HCT116 (cell line): ENCODE data around the gene TPX2. TPM values are rescaled to one million over a fixed set of nuclear protein-coding genes. Genes with fewer than 3 reads are reported as not detected.

ENCODE experiments used
- ATAC-seq: fragments of 200-7000 bp; cut with Tn5 transposase; 2 replicates; pipeline ENCODE4 v1.9.1; 2020; ENCODE audit warnings: mild to moderate bottlenecking, moderate library complexity
- BruUV-seq: library from RNA; stranded (reverse); fragments of 400-500 nt; replicated peaks from 2 replicates; lab custom pipeline; 2021; lab: Mats Ljungman, UMichigan
- CTCF ChIA-PET: fragments of 300-600 bp; sonication (Branson Sonifier 250); formaldehyde crosslinking; loops from one replicate; lab custom pipeline; 2021; ENCODE audit warnings: antibody characterized with exemption; lab: Charles Lee
- POLR2A ChIA-PET: fragments of 300-600, 350-600 bp; sonication (Branson Sonifier 250); formaldehyde crosslinking; loops from one replicate; lab custom pipeline; 2021; ENCODE audit warnings: antibody characterized with exemption; lab: Charles Lee
- RAD21 ChIA-PET, 2 experiments: fragments of 300-600 bp; sonication (Branson Sonifier 250); formaldehyde crosslinking; loops; one replicate each; lab custom pipeline; 2023; ENCODE audit warnings: low total read pairs in 2 of 2; ENCODE audit not compliant: uncharacterized antibody in 2 of 2, unreplicated experiment in 2 of 2, low non-redundant PET in 1 of 2; lab: Charles Lee
- DNase-seq: peaks from one replicate; pipeline ENCODE4 v3.0.0-alpha.2; 2010; ENCODE audit warnings: low read depth, low spot score
- H2AFZ ChIP-seq: fragments of 200-600 bp; shearing (Covaris generic), sonication (generic); 2 replicates; pipeline ENCODE4 v1.6.1; 2017; ENCODE audit warnings: low read depth, mixed run types, mixed read lengths, antibody characterized with exemption, low read length; ENCODE audit not compliant: poor library complexity, severe bottlenecking
- H3K27ac ChIP-seq: 2 replicates; pipeline ENCODE4 v1.5.1; 2012; ENCODE audit warnings: low read depth, low read length
- H3K27me3 ChIP-seq: fragments of 200-600 bp; sonication (generic); 2 replicates; pipeline ENCODE4 v1.6.1; 2016; ENCODE audit warnings: mixed run types, low read length, mixed read lengths; ENCODE audit not compliant: insufficient read depth
- H3K36me3 ChIP-seq, 2 experiments: fragments of 200-500 bp in 1 of 2; fragments of 200-600 bp in 1 of 2; sonication (Bioruptor generic) in 1 of 2; sonication (generic) in 1 of 2; 2 replicates each; pipeline versions ENCODE4 v1.5.1 to v1.6.1; 2014 to 2016; ENCODE audit warnings: low read length in 2 of 2, inconsistent platforms in 1 of 2, mixed read lengths in 1 of 2, mixed run types in 1 of 2; ENCODE audit not compliant: insufficient read depth in 2 of 2, control insufficient read depth in 1 of 2
- H3K4me1 ChIP-seq, 2 experiments: fragments of 200-600 bp in 1 of 2; sonication (generic) in 1 of 2; 2 replicates each; pipeline versions ENCODE4 v1.5.1 to v1.6.1; 2012 to 2017; ENCODE audit warnings: low read length in 2 of 2, inconsistent platforms in 1 of 2, mild to moderate bottlenecking in 1 of 2, mixed read lengths in 1 of 2, mixed run types in 1 of 2, moderate library complexity in 1 of 2; ENCODE audit not compliant: insufficient read depth in 2 of 2, control insufficient read depth in 1 of 2
- H3K4me2 ChIP-seq: fragments of 200-600 bp; sonication (generic); 2 replicates; pipeline ENCODE4 v1.6.1; 2017; ENCODE audit warnings: mixed run types, low read length, mixed read lengths
- H3K4me3 ChIP-seq, 2 experiments: fragments of 200-600 bp in 1 of 2; sonication (generic) in 1 of 2; replicated peaks in 1 of 2; 2 replicates each; pipeline ENCODE4 v1.5.1; 2011 to 2016; ENCODE audit warnings: low read length in 2 of 2, control low read depth in 1 of 2, low read depth in 1 of 2, mild to moderate bottlenecking in 1 of 2, mixed read lengths in 1 of 2, mixed run types in 1 of 2
- H3K79me2 ChIP-seq: fragments of 200-600 bp; sonication (generic); 2 replicates; pipeline ENCODE4 v1.6.1; 2017; ENCODE audit warnings: mild to moderate bottlenecking, mixed run types, low read length, moderate library complexity, mixed read lengths; ENCODE audit not compliant: insufficient read depth
- H3K9ac ChIP-seq: fragments of 200-600 bp; sonication (generic); 2 replicates; pipeline ENCODE4 v1.6.1; 2016; ENCODE audit warnings: low read length, mixed read lengths
- H3K9me2 ChIP-seq: fragments of 200-600 bp; sonication (generic), shearing (Covaris generic); 2 replicates; pipeline ENCODE4 v1.6.1; 2017; ENCODE audit warnings: mixed run types, mild to moderate bottlenecking, moderate library complexity; ENCODE audit not compliant: insufficient read depth
- H3K9me3 ChIP-seq, 2 experiments: fragments of 200-500 bp in 1 of 2; fragments of 200-600 bp in 1 of 2; sonication (Bioruptor generic) in 1 of 2; sonication (generic) in 1 of 2; 2 replicates each; pipeline ENCODE4 v1.6.1; 2014 to 2017; ENCODE audit warnings: low read length in 2 of 2, mixed read lengths in 2 of 2, inconsistent platforms in 1 of 2, low read depth in 1 of 2, mild to moderate bottlenecking in 1 of 2, mixed run types in 1 of 2, moderate library complexity in 1 of 2; ENCODE audit not compliant: control insufficient read depth in 1 of 2, insufficient read depth in 1 of 2
- H4K20me1 ChIP-seq: fragments of 200-600 bp; sonication (generic), shearing (Covaris generic); 2 replicates; pipeline ENCODE4 v1.6.1; 2017; ENCODE audit warnings: mixed run types, mild to moderate bottlenecking, moderate library complexity; ENCODE audit not compliant: insufficient read depth
- ATF3 ChIP-seq: IDR thresholded peaks from 2 replicates; pipeline ENCODE4 v1.6.1; 2012
- CEBPB ChIP-seq: IDR thresholded peaks from 2 replicates; pipeline ENCODE4 v1.6.1; 2012; ENCODE audit warnings: low read depth
- ELF1 ChIP-seq: IDR thresholded peaks from 2 replicates; pipeline ENCODE4 v1.6.1; 2012; ENCODE audit warnings: low read depth, borderline replicate concordance
- EZH2phosphoT487 ChIP-seq: fragments of 200-600 bp; IDR thresholded peaks from 2 replicates; pipeline ENCODE4 v1.6.1; 2018; ENCODE audit warnings: antibody characterized with exemption, borderline replicate concordance
- JUND ChIP-seq: IDR thresholded peaks from 2 replicates; pipeline ENCODE4 v1.6.1; 2012
- POLR2A ChIP-seq: IDR thresholded peaks from 2 replicates; pipeline ENCODE4 v1.7.0; 2011; ENCODE audit warnings: borderline replicate concordance; ENCODE audit not compliant: insufficient read depth, insufficient read length; ENCODE audit errors: extremely low read depth
- RAD21 ChIP-seq: IDR thresholded peaks from 2 replicates; pipeline ENCODE4 v1.6.1; 2012; ENCODE audit warnings: low read depth, mild to moderate bottlenecking
- SIN3A ChIP-seq: IDR thresholded peaks from 2 replicates; pipeline ENCODE4 v1.6.1; 2012; ENCODE audit warnings: low read depth
- YY1 ChIP-seq: IDR thresholded peaks from 2 replicates; pipeline ENCODE4 v1.6.1; 2011; ENCODE audit warnings: low read length, low read depth, moderate library complexity, mild to moderate bottlenecking; ENCODE audit not compliant: insufficient replicate concordance; ENCODE audit errors: extremely low read depth
- ZFX ChIP-seq: fragments of 450-650 bp; IDR thresholded peaks from 2 replicates; pipeline ENCODE4 v1.6.1; 2017
- ZNF274 ChIP-seq: fragments of 200-500 bp; sonication (Bioruptor generic); IDR thresholded peaks from 2 replicates; pipeline ENCODE4 v1.6.1; 2014; ENCODE audit warnings: mild to moderate bottlenecking, low read depth, low read length, inconsistent platforms
- intact Hi-C: fragments of 100-400 bp; cut with micrococcal nuclease; formaldehyde crosslinking; loops from 2 replicates; pipeline ENCODE4 v1.10.0; 2022
- total RNA-seq: library from RNA; stranded (reverse); gene quantifications from one replicate; pipeline ENCODE4 v1.2.1, GENCODE V29; 2021; ENCODE audit not compliant: unreplicated experiment
- TF ChIP-seq, protein P1 (sequence below): IDR thresholded peaks from 2 replicates; pipeline ENCODE4 v1.6.1; 2011; ENCODE audit warnings: mild to moderate bottlenecking, low read length, moderate library complexity; ENCODE audit not compliant: insufficient replicate concordance; ENCODE audit errors: extremely low read depth
- TF ChIP-seq, protein P2 (sequence below), 3 experiments: fragments of 200-600 bp in 1 of 3; sonication (generic) in 1 of 3; IDR thresholded peaks in 2 of 3; conservative IDR thresholded peaks in 1 of 3; 2 replicates each; pipeline ENCODE4 v1.5.1; 2012 to 2017; ENCODE audit warnings: low read depth in 2 of 3, low read length in 2 of 3, antibody characterized with exemption in 1 of 3, borderline replicate concordance in 1 of 3, control low read depth in 1 of 3, mild to moderate bottlenecking in 1 of 3, mixed read lengths in 1 of 3, mixed run types in 1 of 3, moderate library complexity in 1 of 3; ENCODE audit not compliant: insufficient read depth in 1 of 3

The TPX2 gene
- total RNA-seq, 1 experiment from 2014 or later, result 163 TPM

GRCh38 chr20:31706607-31707257 is 32.4 kb upstream of the TPX2 start (continued):
- TF ChIP-seq, protein P1, sequence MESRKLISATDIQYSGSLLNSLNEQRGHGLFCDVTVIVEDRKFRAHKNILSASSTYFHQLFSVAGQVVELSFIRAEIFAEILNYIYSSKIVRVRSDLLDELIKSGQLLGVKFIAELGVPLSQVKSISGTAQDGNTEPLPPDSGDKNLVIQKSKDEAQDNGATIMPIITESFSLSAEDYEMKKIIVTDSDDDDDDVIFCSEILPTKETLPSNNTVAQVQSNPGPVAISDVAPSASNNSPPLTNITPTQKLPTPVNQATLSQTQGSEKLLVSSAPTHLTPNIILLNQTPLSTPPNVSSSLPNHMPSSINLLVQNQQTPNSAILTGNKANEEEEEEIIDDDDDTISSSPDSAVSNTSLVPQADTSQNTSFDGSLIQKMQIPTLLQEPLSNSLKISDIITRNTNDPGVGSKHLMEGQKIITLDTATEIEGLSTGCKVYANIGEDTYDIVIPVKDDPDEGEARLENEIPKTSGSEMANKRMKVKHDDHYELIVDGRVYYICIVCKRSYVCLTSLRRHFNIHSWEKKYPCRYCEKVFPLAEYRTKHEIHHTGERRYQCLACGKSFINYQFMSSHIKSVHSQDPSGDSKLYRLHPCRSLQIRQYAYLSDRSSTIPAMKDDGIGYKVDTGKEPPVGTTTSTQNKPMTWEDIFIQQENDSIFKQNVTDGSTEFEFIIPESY, result no peak
- TF ChIP-seq POLR2A (no peak), YY1 (no peak)
- TF ChIP-seq, all 23 proteins: peak for 0

GRCh38 chr20:31707258-31707615 is 31.9 kb upstream of the TPX2 start:
- peak overlapping the region; percentile 94 for H3K27ac ChIP-seq

More at GRCh38 chr20:31707258-31707615, 31.9 kb upstream of the TPX2 start:
- peaks cover 6 to 59% of the 10 kb centered on the region in 2 experiments; a peak in 2 of 4 replicates for H3K36me3 ChIP-seq
- intact Hi-C loops, result no loop called here
- no peak overlapping the region for H2AFZ ChIP-seq
- peak overlapping the region; percentile 69 for H3K4me2 ChIP-seq
- H3K4me3 ChIP-seq, result no peak overlapping the region
- DNase-seq, result no peak
- no peaks in the 10 kb centered on the region for H3K27me3 ChIP-seq
- ChIA-PET POLR2A (interaction anchor here (1.2 to 4.2 kb wide), 3 partner anchors 9 to 16 kb away, joined by 5 to 28 read pairs (median 8); partner anchors contain the start of gene BCL2L1), RAD21 (no interaction called here), CTCF (interaction anchor here (2.5 kb wide), 1 partner anchor 16 kb away, joined by 10 read pairs; no protein-coding TSS in a partner anchor)
- H3K9ac ChIP-seq, result peak overlapping the region; percentile 60
- peaks cover 99% of the 10 kb centered on the region for H3K79me2 ChIP-seq
- H3K4me1 ChIP-seq, result peaks cover 86 to 97% of the 10 kb centered on the region in 2 experiments
- H4K20me1 ChIP-seq, result no peaks in the 10 kb centered on the region
- H3K9me2 ChIP-seq, result no peaks in the 10 kb centered on the region
- no peaks in the 10 kb centered on the region for H3K9me3 ChIP-seq
- no peak for ATAC-seq
- no TSS peak for BruUV-seq
- TF ChIP-seq, protein P2, sequence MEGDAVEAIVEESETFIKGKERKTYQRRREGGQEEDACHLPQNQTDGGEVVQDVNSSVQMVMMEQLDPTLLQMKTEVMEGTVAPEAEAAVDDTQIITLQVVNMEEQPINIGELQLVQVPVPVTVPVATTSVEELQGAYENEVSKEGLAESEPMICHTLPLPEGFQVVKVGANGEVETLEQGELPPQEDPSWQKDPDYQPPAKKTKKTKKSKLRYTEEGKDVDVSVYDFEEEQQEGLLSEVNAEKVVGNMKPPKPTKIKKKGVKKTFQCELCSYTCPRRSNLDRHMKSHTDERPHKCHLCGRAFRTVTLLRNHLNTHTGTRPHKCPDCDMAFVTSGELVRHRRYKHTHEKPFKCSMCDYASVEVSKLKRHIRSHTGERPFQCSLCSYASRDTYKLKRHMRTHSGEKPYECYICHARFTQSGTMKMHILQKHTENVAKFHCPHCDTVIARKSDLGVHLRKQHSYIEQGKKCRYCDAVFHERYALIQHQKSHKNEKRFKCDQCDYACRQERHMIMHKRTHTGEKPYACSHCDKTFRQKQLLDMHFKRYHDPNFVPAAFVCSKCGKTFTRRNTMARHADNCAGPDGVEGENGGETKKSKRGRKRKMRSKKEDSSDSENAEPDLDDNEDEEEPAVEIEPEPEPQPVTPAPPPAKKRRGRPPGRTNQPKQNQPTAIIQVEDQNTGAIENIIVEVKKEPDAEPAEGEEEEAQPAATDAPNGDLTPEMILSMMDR (IDR thresholded peaks at IDR 0.05 in 2 of 3, conservative IDR thresholded peaks at IDR 0.05 in 1 of 3; ENCODE audit: borderline replicate concordance in 1 of 3, insufficient read depth in 1 of 3, low read depth in 2 of 3, low read length in 2 of 3), result no peak
- TF ChIP-seq ELF1 (no peak), EZH2phosphoT487 (no peak), SIN3A (no peak), RAD21 (no peak), JUND (no peak), ZFX (no peak), CEBPB (no peak), ZNF274 (no peak), ATF3 (no peak)
- TF ChIP-seq, protein P1, result no peak
